ENCODE data around the gene EIF5.

EIF5 gene

DNA sequence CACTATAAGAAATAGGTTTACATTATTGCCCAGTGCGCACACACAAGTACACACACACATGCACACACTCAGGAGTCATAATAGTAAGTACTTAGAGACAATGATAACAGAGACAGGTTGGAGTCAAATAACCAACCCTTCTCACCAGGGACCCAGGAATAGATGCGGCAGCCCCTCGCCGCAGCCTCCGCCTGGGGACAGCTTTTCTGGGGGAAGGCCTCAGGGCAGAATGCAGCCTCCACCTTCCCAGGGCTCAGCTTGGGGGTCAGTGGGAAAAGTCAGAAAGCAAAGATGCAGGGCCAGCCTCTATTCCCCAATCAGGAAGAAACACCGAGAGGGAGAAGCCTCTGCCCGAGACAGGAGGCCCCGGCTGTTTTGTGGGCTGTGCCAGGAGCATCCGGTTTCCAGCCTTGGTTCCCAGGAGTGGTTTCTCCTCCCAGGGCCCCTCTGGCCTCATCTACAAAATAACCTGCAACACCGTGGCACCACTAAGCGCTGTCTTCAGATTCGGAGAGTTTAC is 23.4 kb upstream of the EIF5 start:
- DNase-seq (ENCODE audit: low read depth), result no peak

DNA sequence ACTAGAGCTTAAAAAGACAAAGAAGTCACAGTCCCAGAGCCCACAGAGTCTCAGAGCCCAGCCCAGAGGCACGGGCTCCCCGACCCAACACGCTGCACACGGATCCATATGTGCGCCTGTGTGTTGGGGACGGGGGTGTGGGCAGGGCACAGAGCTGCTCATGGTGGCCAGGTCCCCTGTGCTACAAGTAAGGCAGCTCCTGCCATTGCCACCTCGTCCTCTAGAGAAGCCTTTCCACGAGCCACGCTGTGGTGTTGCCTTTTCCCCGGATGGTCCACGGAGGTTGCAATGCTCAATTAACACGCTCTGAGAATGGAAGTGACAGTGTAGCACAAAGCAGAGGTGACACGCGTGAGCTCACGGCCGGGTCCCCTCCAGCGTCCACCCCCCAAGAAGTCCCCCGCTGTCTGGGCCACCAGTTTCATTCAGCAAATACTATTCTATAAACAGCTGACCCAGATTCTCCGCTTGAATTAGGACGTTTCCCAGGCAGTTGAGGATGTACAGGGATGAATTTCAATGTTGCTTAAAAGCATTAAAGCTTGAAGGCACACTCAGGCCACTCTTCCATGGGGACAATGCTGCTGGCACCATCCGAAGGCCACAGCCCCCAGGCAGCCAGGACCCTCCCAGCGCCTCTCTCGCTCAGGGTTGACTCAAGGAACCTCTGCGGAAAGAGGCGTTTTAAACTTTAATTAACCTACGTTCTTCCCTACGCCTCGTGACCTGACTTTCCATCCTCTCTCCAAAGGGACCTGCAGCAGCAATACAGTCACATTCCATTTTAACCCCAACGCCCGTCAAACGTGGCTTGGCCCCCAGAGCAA is 22.7 kb upstream of the EIF5 start:
- no peak for DNase-seq (ENCODE audit: low read depth)

DNA sequence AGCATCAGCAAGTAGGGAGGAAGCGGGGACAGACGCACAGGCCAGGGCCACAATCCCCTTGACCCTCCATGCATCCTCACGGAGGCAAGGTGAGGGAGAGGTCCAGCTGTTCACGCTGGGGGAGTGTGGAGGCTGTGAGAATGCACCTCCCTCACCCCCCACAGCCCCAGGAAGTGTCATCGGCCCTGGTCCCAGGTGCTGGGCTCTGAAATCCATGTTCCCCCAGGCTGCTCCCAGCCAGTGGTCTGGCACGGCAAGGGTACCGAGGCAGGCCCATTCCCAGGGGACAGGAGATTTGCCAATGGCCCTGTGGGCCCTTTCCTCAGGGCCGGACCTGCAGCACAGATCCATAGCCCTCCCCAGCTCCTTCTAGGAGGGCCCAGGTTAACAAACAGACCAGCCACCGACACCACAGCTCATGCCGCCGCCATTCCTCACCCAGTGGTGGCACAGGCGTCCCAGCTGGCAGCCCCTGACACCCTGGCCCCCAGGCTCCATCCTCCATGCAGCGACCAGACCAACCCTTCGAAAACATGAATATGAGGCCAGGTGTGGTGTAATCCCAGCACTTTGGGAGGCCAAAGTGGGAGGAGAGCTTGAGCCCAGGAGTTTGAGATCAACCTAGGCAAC is 21.9 kb upstream of the EIF5 start:
- DNase-seq (ENCODE audit: low read depth), result no peak

DNA sequence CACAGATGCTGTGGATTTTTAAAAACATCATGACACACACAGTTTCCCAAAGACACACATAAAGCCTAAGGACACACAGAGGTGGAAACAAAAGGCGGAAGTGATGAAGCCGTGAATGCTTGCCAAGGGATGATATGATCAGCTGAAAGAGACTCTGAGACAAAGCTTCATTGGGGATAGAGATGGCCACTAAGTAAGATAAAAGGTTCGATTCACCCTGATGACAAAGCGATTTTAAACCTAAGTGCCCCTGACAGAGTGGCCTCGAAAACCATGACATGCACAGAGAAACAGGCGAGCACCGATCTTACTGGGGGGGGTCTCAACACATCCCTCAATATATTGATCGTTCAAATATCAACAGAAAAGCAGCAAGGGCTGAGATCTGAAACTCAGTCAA is 20.3 kb upstream of the EIF5 start:
- no peak for DNase-seq (ENCODE audit: low read depth)

DNA sequence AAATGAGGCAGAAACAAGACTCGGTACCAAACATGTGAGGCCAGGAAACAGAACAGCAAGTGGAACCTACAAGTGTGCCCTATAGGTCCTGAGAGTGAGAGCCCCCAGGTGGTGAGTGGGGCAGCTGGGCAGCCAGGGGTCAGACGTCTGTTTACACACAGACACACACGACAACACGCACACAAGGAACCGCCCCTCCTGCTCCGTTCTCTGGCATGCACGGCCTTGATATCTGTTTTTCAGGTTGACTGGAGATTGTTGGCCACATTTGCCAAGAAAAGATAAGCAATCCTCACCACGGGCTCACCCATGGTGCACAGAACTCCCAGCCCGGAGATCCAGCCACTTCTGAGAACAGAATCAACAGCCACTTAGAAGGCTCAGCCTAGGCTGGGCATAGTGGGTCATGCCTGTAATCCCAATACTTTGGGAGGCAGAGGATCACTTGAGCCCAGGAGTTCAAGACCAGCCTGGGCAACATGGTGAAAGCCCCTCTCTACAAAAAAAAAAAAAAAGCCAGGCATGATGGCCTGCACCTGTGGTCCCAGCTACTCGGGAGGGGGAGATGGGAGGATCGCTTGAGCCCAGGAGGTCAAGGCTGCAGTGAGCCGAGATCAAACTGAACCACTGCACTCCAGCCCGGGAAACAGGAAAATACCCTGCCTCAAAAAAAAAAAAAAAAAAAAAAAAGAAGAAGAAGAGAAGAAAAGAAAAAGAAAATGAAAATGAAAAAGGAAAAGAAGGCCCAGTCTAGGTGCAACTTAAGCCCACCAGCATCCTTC is 19.4 kb upstream of the EIF5 start:
- no peak for DNase-seq (ENCODE audit: low read depth)

DNA sequence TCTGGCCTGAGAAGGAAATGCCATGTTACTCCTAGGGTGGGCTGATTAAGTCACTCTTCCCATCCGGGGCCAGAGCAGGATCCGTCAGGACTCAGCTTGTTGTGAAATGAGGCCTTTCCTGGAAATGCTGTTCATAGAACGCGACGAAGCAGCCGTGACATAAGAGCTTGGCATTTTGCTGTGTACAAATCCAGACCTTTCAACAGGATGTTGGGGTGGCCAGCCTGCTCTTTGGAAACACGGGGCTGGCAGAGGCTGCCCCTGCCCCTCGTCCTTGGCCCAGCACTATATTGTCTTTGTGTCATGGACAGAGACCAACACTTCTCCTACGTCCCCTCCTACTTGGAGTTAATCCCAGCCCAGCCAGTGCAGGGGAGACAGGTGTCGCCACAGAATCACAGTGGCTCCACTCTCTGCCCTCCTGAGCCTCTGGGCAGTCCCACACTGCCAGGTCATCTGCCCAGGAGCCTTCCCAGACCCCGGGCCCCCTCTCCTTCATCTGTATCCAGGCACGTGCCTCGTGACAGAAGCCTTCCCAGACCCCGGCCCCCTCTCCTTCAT is 18.6 kb upstream of the EIF5 start:
- DNase-seq (ENCODE audit: low read depth), result no peak

DNA sequence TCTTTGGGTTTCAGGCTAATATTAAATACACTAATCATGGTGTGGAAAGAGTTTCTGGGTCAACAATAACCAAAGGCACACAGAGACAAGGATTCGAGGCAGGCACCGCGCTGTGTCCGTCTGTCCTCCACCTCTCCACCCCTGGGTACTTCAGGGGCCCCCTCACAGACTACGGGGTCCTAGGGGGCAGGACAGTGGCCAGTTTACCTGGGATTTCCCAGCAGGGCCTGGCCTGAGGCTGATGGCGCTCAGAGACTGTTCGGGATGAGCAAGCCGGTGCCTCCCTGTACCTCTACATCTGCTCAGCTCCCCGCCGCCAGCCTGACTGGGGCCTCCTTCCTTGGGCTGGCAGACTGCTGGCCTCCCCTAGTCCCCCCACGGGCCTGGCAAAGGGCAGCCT is 18.1 kb upstream of the EIF5 start:
- DNase-seq (ENCODE audit: low read depth), result no peak

DNA sequence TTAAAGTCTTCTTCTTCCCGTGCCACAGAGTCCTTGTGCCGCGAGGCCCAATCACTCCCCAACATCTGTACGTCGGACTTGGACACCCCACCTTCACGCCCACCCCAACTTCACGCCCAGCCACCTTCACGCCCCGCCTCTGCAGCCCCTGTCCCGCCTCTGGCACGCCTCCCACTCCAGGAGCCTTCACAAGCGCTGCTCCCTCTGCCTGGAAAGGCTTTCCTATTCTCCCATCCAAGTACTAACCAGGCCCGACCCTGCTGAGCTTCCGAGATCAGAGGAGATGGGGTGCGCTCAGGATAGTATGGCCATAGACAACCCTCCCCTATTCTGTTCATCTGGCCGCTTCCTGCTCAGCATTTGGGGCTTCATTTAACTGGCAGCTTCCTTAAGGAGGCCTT is 17.3 kb upstream of the EIF5 start:
- no peak for DNase-seq (ENCODE audit: low read depth)

DNA sequence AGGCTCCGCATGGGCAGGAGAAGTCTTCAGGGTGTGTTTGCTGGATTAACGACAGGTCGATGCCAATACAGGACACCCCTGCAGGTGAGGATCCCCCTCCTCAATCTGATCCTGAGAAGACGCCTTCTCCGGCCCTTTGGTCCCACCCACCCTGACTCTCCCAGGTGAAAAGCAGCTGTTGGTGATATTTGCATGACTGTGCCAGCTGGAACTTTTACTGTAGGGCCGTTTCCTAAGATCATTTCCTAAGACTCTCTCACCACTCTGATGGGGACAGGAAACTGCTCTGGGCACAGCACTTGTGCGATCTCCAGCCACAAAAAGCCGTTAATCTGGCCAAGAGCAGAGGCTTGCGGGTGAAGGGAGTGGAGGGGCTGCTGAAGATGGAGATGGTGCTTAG is 16.8 kb upstream of the EIF5 start:
- DNase-seq (ENCODE audit: low read depth), result no peak

DNA sequence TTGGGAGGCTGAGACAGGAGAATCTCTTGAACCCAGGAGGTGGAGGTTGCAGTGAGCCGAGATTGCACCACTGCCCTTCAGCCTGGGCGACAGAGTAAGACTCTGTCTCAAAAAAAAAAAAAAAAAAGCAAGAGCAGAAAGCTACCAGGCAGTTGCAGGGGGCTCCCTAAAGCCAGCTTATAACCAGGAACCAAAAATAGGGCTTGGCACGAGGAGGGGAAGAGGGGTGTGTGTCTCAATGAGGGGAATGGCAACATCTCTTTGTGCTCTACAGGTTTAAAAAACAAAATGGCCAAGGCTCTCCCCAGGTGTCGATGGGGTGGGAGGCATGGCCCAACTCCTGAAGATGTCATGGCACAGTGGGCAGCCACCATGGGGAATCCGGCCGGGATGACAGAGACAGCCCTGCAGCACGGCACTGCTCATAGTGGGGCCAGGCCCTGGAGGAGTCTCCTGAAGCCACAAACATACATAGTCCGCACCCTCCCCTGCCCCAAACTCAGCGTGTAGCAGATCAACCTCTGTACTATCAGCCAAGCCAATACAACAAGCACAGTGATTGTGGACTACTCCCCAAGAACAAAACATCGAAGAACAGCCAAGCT is 16.0 kb upstream of the EIF5 start:
- DNase-seq (ENCODE audit: low read depth), result no peak

DNA sequence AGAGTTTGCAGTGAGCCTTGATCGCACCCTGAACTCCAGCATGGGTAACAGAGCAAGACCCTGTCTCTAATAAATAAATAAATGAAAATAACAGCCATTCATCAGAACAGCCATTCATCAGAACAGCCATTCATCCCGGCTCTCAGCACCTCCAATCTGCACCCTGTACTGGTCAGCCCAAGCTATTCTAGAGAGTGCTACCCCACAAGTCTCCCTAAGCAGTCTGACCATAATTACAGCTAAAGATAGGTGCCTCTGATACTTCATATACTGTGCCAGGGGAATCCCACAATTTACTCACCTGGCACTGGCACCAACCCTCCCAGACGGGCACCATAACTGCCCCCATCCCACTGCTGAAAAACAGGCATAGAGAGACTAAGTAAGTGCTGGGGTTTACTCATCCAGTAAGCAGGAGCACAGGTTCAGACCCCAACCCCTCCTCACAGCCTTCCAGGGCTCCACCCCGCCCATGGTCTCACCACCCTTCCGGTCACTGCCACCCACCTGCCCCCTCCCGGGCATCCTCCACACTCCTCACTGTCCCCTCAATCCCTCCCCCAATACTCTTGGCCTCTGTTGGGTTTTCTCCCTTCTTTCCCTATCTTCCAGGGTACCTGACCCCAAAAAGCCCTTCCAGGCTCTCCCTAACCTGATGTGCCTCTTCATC is 15.2 kb upstream of the EIF5 start:
- DNase-seq (ENCODE audit: low read depth), result no peak

DNA sequence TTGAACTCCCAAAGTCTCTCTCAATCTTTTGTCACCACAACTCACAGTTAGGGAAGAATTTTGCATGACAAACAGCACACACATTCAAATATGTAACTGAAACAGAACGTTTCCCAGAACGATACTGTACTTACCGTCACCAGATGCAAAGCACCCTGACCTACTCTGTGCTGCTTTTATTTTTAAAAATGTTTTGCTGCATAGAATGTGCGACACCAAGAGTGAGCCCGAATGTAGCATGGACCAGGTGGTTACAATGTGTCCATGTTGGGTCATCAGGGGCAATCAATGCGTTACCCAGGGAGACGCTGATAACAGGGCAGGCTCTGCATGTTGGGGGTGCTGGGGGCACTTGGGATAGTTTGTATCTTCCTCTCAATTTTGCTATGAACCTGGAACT is 14.6 kb upstream of the EIF5 start:
- no peak for DNase-seq (ENCODE audit: low read depth)

DNA sequence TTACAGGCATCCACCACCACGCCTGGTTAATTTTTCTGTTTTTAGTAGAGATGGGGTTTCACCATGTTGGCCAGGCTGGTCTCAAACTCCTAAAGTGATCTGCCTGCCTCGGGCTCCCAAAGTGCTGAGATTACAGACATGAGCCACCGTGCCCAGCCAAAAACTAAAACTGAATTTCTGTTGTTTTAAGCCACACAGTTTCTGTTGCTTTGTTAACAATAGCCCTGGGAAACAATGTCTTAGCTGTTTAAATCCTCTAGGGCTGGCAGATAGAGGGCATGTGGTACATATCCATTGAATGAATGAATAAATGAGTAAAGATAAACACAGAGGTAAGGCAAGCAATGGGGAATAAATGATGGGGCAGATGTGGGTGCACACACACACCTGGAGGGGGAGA is 8.0 kb upstream of the EIF5 start:
- no peak for DNase-seq (ENCODE audit: low read depth)

DNA sequence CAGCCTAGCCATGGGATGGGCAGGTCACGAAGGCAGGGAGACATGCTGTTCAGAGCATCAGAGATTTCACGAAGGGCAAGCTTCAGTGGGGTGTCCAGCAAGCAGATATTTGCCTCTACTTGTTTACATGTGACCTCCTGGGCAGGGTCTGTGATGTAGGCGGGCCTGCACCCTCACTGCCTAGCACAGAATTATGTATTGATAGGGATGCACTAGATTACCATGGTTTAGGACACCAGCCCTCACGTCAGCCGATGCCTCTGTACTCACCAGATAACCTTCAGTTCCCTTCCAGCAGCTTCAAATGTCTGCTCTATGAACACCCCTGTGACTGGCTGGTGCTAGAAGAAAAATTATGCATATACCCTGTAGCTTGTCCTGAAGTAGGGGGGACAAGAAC is 5.1 kb upstream of the EIF5 start:
- DNase-seq (ENCODE audit: low read depth), result no peak

DNA sequence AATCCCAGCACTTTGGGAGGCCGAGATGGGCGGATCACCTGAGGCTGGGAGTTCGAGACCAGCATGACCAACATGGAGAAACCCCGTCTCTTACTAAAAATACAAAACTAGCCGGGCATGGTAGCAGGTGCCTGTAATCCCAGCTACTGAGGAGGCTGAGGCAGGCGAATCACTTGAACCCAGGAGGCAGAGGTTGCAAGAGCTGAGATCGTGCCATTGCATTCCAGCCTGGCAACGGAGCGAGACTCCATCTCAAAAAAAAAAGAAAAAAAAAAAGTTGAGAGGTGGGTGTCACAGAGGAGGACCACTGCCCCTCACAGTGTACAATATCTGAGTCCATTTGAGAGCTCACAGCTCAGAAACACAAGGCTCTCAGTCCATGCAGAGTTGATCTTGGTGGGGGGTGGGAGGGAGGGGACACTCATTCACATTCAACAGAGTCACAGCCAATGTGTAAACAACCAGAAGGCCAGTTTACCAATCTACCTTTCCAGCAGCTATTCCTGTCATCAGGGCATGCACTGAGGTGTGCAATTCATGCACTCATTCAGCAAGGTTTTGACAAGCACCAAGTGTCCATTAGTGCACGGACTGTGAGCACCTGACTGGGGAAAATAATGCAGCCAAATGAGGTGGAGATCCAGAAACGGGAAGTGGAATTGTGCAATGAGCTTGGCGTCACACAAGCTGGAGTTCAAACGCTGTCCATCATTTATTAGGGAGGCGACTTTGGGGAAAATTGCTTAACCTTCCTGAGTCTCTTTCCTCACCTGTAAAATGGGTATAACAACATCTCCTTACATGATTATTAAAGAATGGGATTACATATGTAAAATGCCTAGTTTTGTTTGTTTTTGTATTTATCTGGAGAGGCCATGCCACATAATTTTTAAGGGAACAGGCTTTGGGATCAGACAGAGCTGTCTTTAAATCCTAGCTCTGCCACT is 4.4 kb upstream of the EIF5 start:
- no peak for DNase-seq (ENCODE audit: low read depth)

DNA sequence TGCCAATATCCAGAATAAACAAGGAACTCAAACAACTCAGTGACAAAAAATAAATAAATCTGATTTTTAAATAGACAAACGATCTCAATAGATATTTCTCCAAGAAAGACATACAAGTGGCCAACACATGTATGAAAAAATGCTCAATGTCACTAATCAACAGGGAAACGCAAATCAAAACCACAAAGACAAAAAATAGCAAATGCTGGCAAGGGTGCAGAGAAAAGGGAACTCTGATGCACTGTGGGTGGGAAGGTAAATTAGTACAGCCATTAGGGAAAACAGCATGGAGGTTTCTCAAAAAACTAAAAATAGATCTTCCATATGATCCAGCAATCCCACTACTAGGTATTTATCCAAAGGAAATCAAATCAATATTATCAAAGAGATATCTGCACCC is 3.5 kb upstream of the EIF5 start:
- no peak for DNase-seq (ENCODE audit: low read depth)

DNA sequence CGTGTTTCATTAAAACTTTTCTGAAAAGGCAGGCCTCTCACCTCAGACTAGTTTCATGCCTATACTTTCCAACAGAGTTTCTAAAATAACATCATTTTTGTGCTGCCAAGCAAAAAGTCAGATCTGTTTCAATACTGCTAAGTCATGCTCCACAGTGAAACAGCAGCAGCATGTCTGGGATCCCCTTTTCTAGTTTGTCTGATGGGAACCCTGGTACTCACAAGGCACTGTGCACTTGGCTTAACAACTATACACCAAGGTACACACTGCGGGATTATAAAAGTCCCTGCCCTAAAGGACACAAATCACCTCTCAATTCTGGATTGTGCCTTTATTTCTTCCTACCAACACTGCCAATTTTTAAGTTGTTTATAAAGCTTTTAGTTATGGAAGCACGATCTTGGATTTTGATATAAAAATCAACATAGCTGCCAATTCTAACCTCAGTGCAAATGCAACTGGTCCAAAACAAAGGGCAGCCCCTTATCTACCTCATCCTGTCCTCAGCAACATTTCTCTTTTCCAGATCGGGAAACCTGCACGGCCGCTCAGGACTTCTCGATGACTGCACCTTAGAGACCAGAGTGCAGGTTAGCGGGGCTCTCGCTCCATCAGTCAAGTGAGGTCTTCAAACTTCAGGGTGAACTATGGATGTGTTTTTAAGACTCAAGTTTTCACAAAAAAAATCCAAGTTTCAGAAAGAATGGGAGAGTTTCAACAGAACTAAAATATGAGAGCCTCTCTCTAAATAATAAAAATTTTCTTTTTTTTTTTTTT is 1.7 kb upstream of the EIF5 start:
- no peak for DNase-seq (ENCODE audit: low read depth)

DNA sequence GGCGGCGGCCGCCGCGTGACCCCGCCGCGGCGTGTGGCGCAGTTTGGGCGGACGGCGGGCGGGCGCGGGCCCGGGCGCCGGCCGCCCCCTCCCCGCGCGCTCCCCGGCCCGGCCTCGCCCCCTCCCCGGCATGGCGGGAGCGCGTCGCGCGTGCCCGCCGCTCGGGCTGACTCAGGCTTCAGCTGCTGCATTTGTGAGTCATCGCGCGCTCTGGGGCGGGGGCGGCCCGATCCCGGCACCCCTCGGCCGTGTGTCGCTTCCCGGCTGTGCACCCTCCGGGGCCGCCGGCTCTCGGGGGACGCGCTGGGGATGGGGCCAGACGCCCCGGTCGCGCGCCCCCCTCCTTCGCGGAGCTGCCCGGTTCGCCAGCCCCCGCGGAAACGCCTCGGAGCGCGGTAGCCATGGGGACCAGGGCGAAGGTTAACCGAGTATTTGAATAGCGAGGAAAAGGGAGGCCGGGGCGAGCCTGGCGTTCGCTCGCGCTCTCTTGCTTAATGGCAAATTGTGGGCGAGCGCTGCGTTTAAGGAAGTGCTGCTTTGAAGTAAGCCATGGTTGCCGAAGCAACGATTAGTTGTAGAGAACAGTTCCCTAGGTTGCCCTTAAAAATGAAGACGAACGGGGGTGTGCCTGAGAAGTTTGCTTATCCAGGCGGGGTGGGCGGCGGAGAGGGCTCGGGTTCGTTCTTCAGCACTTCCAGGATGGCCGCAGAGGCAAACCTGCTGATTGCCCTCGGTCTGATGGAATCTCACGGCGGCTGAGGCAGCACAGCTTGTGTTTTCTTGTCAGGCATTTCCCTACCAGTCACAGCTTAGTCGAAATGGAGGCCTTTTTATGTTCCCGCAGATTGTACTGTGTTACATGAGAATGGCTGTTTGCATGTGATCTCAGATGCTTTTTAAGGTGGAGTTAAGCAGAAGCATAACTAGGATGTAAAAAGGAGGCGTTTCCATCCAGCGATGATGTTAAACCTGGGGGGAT is 896 bp downstream of the EIF5 start:
- peak; percentile 63 for DNase-seq (ENCODE audit: low read depth)
